ENCODE data around the gene ZNF716.
"Not testable (repeated sequence)": the region's sequence is repeated elsewhere in the genome, so short reads cannot be mapped to it uniquely, and the experiment has no call there.

ZNF716 gene

GRCh38 chr7:57427146-57427545 lies 22.8 kb upstream of the ZNF716 start:
- no peak for DNase-seq

GRCh38 chr7:57427594-57427993 lies 22.4 kb upstream of the ZNF716 start:
- DNase-seq = no peak

- DNase-seq = no peak
Measured at GRCh38 chr7:57432583-57432982, 17.4 kb upstream of the ZNF716 start.

DNA sequence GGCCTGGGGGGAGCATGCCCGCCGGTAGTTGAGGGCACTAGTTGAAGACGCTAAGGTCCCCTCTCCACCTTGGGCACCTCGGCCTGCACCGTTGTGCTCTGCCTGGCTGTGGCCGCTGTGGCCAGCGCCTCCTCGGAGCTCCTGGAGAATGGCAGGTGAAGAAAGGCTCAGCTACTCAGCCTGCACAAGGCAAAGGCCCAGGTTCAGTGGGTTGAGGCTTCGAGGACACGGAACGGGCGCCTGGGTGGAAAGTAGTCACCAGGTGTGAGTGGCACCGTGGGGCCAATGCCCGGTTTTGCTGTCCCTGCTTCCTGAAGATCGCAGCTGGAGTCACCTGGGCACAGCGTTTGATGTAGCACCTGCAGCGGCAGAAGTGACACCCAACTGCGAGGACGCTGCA lies 12.4 kb upstream of the ZNF716 start:
- DNase-seq = no peak

- DNase-seq = no peak
Measured at GRCh38 chr7:57438244-57438643, 11.7 kb upstream of the ZNF716 start.

DNA sequence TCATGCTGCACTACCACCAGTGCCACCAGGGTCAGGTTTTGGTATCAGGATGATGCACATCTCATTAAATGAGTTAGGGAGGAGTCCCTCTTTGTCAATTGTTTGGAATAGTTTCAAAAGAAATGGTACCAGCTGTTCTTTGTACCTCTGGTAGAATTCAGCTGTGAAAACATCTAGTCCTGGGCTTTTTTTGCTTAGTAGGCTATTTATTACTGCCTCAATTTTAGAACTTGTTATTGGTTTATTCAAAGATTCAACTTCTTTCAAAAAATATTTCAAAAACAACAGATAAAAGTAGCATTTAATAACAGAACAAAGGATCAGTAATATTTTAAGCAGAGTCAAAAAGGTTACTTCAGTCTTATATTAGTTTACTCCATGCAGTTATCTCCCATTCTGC lies 6.4 kb upstream of the ZNF716 start:
- DNase-seq = no peak

DNA sequence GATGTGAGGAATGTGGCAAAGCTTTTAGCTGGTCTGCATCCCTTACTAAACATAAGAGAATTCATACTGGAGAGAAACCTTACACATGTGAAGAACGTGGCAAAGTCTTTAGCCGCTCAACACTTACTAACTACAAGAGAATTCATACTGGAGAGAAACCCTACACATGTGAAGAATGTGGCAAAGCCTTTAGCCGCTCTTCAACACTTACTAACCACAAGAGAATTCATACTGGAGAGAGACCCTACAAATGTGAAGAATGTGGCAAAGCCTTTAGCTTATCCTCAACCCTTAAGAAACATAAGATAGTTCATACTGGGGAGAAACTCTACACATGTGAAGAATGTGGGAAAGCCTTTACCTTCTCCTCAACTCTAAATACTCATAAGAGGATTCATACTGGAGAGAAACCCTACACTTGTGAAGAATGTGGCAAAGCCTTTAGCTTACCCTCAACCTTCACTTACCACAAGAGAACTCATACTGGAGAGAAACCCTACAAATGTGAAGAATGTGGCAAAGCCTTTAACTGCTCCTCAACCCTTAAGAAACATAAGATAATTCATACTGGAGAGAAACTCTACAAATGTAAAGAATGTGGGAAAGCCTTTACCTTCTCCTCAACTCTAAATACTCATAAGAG lies 19.3 kb downstream of the ZNF716 start:
- not testable (repeated sequence) for DNase-seq

- DNase-seq = not testable (repeated sequence)
Measured at GRCh38 chr7:57480304-57480703, 30.3 kb downstream of the ZNF716 start.

DNA sequence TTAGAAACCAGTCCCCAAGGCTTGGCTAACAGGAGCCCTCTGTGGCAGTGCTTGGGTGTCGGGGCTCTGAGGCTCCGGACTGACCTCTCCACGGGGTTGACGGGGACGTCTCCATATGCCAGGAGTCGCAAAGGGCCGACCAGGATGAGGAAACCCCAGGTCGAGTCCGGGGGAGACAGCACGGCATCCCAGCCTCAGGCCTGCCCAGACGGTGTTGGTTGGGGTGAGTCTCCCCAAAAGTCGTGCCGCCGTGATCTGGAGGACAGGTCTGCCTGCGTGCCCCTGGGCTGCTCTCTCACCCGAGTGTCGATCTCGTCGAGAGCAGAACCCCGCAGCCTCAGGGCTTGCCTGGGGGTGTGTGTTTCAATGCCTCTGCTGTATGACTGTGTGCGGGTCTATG lies 35.0 kb downstream of the ZNF716 start:
- not testable (repeated sequence) for DNase-seq

- no peak for DNase-seq
Measured at GRCh38 chr7:57487957-57488356, 38.0 kb downstream of the ZNF716 start.

DNA sequence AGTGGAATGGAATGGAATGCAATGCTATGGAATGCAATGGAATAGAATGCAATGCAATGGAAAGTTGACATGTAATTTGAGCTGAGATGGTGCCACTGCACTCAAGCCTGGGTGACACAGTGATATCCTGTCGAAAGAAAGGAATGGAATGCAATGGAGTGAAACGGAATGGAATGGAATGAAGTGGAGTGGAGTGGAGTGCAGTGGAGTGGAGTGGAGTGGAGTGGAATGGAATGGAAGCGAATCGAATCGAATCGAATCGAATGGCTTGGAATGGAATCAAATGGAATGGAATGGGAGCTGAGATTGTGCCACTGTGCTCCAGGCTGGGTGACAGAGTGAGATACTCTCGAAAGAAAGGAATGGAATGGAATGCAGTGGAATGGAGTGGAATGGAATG lies 45.1 kb downstream of the ZNF716 start:
- not testable (repeated sequence) for DNase-seq

- no peak for DNase-seq
Measured at GRCh38 chr7:57496395-57496794, 46.4 kb downstream of the ZNF716 start.

- no peak for DNase-seq
Measured at GRCh38 chr7:57505176-57505575, 55.2 kb downstream of the ZNF716 start.
